Fibroblast of lung (primary cell): ENCODE measurements around the gene ANGPTL3. TPM values are rescaled to one million over a fixed set of nuclear protein-coding genes. Genes with fewer than 3 reads are reported as not detected.
"Not testable (repeated sequence)": the region's sequence is repeated elsewhere in the genome, so short reads cannot be mapped to it uniquely, and the experiment has no call there.

Experiments used
- DNase-seq, 2 donors: peaks; one replicate each; pipeline versions ENCODE4 v3.0.0 to v3.0.0-alpha.2; 2010; ENCODE audit warnings: low read depth in 2 of 2
- H2AFZ ChIP-seq: 2 replicates; pipeline ENCODE4 v1.5.1; 2012; ENCODE audit warnings: low read length, control low read depth, inconsistent platforms
- H3K27ac ChIP-seq: 2 replicates; pipeline ENCODE4 v1.5.1; 2011; ENCODE audit warnings: low read length, control low read depth; ENCODE audit not compliant: insufficient read depth
- H3K27me3 ChIP-seq: 2 replicates; pipeline ENCODE4 v1.5.1; 2011; ENCODE audit warnings: mild to moderate bottlenecking, low read length; ENCODE audit not compliant: control insufficient read depth, insufficient read depth
- H3K36me3 ChIP-seq: 2 replicates; pipeline ENCODE4 v1.5.1; 2011; ENCODE audit warnings: low read length; ENCODE audit not compliant: control insufficient read depth, insufficient read depth
- H3K4me1 ChIP-seq: 2 replicates; pipeline ENCODE4 v1.5.1; 2011; ENCODE audit warnings: low read length; ENCODE audit not compliant: control insufficient read depth, insufficient read depth; ENCODE audit errors: extremely low read depth
- H3K4me2 ChIP-seq: 2 replicates; pipeline ENCODE4 v1.5.1; 2011; ENCODE audit warnings: low read length, control low read depth; ENCODE audit not compliant: insufficient read depth; ENCODE audit errors: extremely low read depth
- H3K4me3 ChIP-seq, 4 experiments: fragments of 200-600 bp in 1 of 4; sonication (generic) in 1 of 4; replicated peaks in 1 of 4; 2 replicates each; pipeline ENCODE4 v1.5.1; 2011 to 2016; ENCODE audit warnings: low read length in 4 of 4, low read depth in 3 of 4, mild to moderate bottlenecking in 3 of 4, control low read depth in 2 of 4, inconsistent platforms in 1 of 4, mixed read lengths in 1 of 4; ENCODE audit not compliant: insufficient read depth in 1 of 4; ENCODE audit errors: control extremely low read depth in 1 of 4
- H3K79me2 ChIP-seq: 2 replicates; pipeline ENCODE4 v1.5.1; 2012; ENCODE audit warnings: mild to moderate bottlenecking, low read length, inconsistent platforms; ENCODE audit not compliant: control insufficient read depth, insufficient read depth
- H3K9ac ChIP-seq: 2 replicates; pipeline ENCODE4 v1.5.1; 2011; ENCODE audit warnings: mild to moderate bottlenecking, low read length, control low read depth; ENCODE audit not compliant: insufficient read depth
- H3K9me3 ChIP-seq: 2 replicates; pipeline ENCODE4 v1.5.1; 2012; ENCODE audit warnings: low read depth, low read length; ENCODE audit not compliant: control insufficient read depth, insufficient read depth
- H4K20me1 ChIP-seq: 2 replicates; pipeline ENCODE4 v1.5.1; 2011; ENCODE audit warnings: low read length; ENCODE audit not compliant: control insufficient read depth, insufficient read depth; ENCODE audit errors: extremely low read depth
- EZH2 ChIP-seq: IDR thresholded peaks from 2 replicates; pipeline ENCODE4 v1.5.1; 2012; ENCODE audit warnings: low read length, control low read depth, mild to moderate bottlenecking; ENCODE audit errors: missing control alignments
- polyA plus RNA-seq, 2 donors: library from polyadenylated mRNA; depleted of rRNA in 1 of 2; stranded (reverse) in 1 of 2; unstranded in 1 of 2; fragments of >200 nt; gene quantifications; 2 replicates each; pipeline ENCODE4 v1.2.1, GENCODE V29; 2011 to 2012; ENCODE audit warnings: missing spikeins in 1 of 2
- total RNA-seq: library from RNA; depleted of rRNA; stranded (reverse); fragments of >200 nt; gene quantifications from 2 replicates; pipeline ENCODE4 v1.2.1, GENCODE V29; 2014
- TF ChIP-seq, protein P1 (sequence below), 2 donors: IDR thresholded peaks in 1 of 2; conservative IDR thresholded peaks in 1 of 2; 1 replicate in 1 of 2; 2 replicates in 1 of 2; pipeline ENCODE4 v1.5.1; 2011 to 2012; ENCODE audit warnings: low read length in 2 of 2, control low read depth in 1 of 2, inconsistent platforms in 1 of 2, low read depth in 1 of 2, mild to moderate bottlenecking in 1 of 2

The ANGPTL3 gene
- total and polyA plus RNA-seq, 2 donors (not counting 1 experiment from before 2014, with no cell fraction given), result not detected

DNA sequence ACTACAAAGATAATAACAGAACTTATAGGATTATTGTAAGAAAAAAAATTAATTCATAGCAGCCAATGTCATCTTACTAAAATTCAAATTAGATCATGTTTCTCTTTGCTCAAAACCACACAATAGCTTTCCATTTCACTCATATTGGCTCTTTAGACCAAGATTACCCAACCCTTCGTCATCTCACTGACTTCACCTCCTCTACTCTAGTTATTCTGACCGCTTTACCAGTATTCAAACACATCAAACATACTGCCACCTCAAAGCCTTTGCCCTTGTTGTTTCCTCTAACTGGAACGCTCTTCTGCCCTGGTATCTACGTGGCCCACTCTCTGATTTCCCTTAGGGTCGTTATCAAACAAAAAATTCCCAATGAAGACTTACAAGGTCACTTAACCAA, 1.7 kb downstream of the ANGPTL3 start:
- Histone ChIP-seq H3K9ac (no peak overlapping the region), H3K4me2 (no peak overlapping the region), H3K79me2 (no peaks in the 10 kb centered on the region), H2AFZ (no peak overlapping the region), H3K4me1 (no peaks in the 10 kb centered on the region), H3K4me3 (no peak overlapping the region), H4K20me1 (no peaks in the 10 kb centered on the region), H3K9me3 (no peaks in the 10 kb centered on the region), H3K27me3 (no peaks in the 10 kb centered on the region), H3K36me3 (no peaks in the 10 kb centered on the region), H3K27ac (no peak overlapping the region)
- DNase-seq, result peak; percentile 35 to 36
- TF ChIP-seq EZH2, result no peak
- TF ChIP-seq, protein P1, sequence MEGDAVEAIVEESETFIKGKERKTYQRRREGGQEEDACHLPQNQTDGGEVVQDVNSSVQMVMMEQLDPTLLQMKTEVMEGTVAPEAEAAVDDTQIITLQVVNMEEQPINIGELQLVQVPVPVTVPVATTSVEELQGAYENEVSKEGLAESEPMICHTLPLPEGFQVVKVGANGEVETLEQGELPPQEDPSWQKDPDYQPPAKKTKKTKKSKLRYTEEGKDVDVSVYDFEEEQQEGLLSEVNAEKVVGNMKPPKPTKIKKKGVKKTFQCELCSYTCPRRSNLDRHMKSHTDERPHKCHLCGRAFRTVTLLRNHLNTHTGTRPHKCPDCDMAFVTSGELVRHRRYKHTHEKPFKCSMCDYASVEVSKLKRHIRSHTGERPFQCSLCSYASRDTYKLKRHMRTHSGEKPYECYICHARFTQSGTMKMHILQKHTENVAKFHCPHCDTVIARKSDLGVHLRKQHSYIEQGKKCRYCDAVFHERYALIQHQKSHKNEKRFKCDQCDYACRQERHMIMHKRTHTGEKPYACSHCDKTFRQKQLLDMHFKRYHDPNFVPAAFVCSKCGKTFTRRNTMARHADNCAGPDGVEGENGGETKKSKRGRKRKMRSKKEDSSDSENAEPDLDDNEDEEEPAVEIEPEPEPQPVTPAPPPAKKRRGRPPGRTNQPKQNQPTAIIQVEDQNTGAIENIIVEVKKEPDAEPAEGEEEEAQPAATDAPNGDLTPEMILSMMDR (conservative IDR thresholded peaks at IDR 0.05 in 1 of 2, IDR thresholded peaks at IDR 0.05 in 1 of 2; ENCODE audit: low read depth in 1 of 2, low read length in 2 of 2), result no peak

DNA sequence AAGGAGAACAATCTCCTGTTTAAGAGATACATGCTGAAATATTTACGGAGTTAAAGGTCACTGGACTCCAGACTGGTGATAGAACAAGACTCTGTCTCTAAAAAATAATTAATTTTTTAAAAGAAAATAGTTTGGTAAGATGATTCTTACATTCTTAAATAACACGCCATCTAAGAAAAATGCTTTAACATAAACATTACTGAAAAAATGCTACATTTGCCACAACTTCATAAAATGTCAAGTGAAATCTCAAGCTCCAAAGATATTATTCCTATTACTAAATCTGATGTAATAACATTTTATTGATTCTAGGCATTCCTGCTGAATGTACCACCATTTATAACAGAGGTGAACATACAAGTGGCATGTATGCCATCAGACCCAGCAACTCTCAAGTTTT, 4.1 kb downstream of the ANGPTL3 start:
- no peak overlapping the region for H3K4me2 ChIP-seq
- TF ChIP-seq EZH2, result no peak
- TF ChIP-seq, protein P1 (conservative IDR thresholded peaks at IDR 0.05 in 1 of 2, IDR thresholded peaks at IDR 0.05 in 1 of 2; ENCODE audit: low read depth in 1 of 2, low read length in 2 of 2), result no peak

DNA sequence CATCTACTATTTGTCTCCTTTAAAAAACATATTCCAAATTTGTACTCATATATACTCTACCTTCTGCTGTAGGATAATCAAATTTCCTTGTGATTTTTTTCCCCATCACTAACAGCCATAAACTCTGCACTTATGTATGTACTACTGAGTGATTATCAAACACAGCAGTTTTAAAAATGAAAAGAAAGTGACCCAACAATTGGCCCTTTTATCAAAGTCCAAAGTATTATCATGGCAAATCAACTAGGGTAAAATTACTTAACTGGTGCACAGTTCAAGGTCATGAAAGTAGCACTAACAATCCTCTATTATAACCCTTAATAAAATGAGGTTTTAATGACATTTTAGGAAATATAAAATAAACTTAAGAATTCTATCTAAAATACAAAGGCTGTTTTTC, 11.6 kb downstream of the ANGPTL3 start:
- Histone ChIP-seq H3K27ac (no peak overlapping the region), H3K4me3 (no peak overlapping the region), H3K36me3 (no peaks in the 10 kb centered on the region), H3K9ac (no peak overlapping the region), H3K4me1 (no peaks in the 10 kb centered on the region), H3K27me3 (no peaks in the 10 kb centered on the region), H2AFZ (no peak overlapping the region), H4K20me1 (no peaks in the 10 kb centered on the region), H3K4me2 (no peak overlapping the region), H3K9me3 (no peaks in the 10 kb centered on the region), H3K79me2 (no peaks in the 10 kb centered on the region)
- no peak for DNase-seq
- TF ChIP-seq, protein P1 (conservative IDR thresholded peaks at IDR 0.05 in 1 of 2, IDR thresholded peaks at IDR 0.05 in 1 of 2; ENCODE audit: low read depth in 1 of 2, low read length in 2 of 2), result no peak
- no peak for TF ChIP-seq EZH2

More for the DNA sequence above, 4.1 kb downstream of the ANGPTL3 start:
- H3K27ac ChIP-seq, result no peak overlapping the region
- H4K20me1 ChIP-seq, result no peaks in the 10 kb centered on the region
- no peak overlapping the region for H3K4me3 ChIP-seq
- no peaks in the 10 kb centered on the region for H3K79me2 ChIP-seq
- no peaks in the 10 kb centered on the region for H3K9me3 ChIP-seq
- H3K4me1 ChIP-seq, result no peaks in the 10 kb centered on the region
- H3K36me3 ChIP-seq, result no peaks in the 10 kb centered on the region
- no peaks in the 10 kb centered on the region for H3K27me3 ChIP-seq
- no peak overlapping the region for H3K9ac ChIP-seq
- DNase-seq, result peak; percentile 30 to 49
- no peak overlapping the region for H2AFZ ChIP-seq

DNA sequence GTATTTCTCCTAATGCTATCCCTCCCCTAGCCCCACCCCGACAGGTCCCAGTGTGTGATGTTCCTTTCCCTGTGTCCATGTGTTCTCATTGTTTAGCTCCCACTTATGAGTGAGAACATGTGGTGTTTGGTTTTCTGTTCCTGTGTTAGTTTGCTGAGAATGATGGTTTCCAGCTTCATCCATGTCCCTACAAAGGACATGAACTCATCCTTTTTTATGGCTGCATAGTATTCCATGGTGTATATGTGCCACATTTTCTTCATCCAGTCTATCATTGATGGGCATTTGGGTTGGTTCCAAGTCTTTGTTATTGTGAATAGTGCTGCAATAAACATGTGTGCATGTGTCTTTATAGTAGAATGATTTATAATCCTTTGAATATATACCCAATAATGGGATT, 13.3 kb downstream of the ANGPTL3 start:
- H3K27me3 ChIP-seq, H2AFZ ChIP-seq, H3K9me3 ChIP-seq, H3K27ac ChIP-seq, H3K9ac ChIP-seq, H3K79me2 ChIP-seq, H3K36me3 ChIP-seq, H4K20me1 ChIP-seq, H3K4me1 ChIP-seq, DNase-seq, H3K4me3 ChIP-seq, H3K4me2 ChIP-seq: not testable (repeated sequence)
